ENCODE data around the gene HAPLN2. TPM values are rescaled to one million over a fixed set of nuclear protein-coding genes. Genes with fewer than 3 reads are reported as not detected.

HAPLN2 gene
- total and polyA plus RNA-seq, 7 experiments from 2014 or later = not detected

- no peak overlapping the region for H3K27ac ChIP-seq (ENCODE audit: low read depth, low read length)
- intact Hi-C loops (cut with micrococcal nuclease) = no loop called here
- CTCF ChIA-PET = interaction anchor here (0.5 kb wide), 1 partner anchor 201 kb away, joined by 3 read pairs; no protein-coding TSS in a partner anchor
- no peaks in the 10 kb centered on the region for H3K4me1 ChIP-seq (ENCODE audit: control insufficient read depth in 2 of 2, insufficient read depth in 2 of 2, low read length in 2 of 2)
- POLR2A ChIA-PET = interaction anchor here (0.6 kb wide), 1 partner anchor 221 kb away, joined by 3 read pairs; no protein-coding TSS in a partner anchor
- H3K27me3 ChIP-seq (ENCODE audit: control insufficient read depth in 2 of 2, insufficient read depth in 2 of 2, low read length in 2 of 2) = no peaks in the 10 kb centered on the region
- no peak for ATAC-seq
- H3K4me1 Mint-ChIP-seq = peaks cover 0 to 25% (median 4%) of the 10 kb centered on the region in 7 donors
- H3K9me3 ChIP-seq (ENCODE audit: control insufficient read depth in 2 of 3, low read length in 3 of 3) = no peaks in the 10 kb centered on the region
- H3K4me3 Mint-ChIP-seq = no peak overlapping the region
- H3K27me3 Mint-ChIP-seq = peaks cover 0 to 36% (median 7%) of the 10 kb centered on the region in 5 donors
- no peaks in the 10 kb centered on the region for H3K36me3 Mint-ChIP-seq
- H3K36me3 ChIP-seq (ENCODE audit: control insufficient read depth in 2 of 3, insufficient read depth in 3 of 3, low read length in 3 of 3) = no peaks in the 10 kb centered on the region
- H3K9me3 Mint-ChIP-seq = no peaks in the 10 kb centered on the region
- H3K27ac Mint-ChIP-seq = peak overlapping the region in 1 of 9 donors; percentile 51
- no peak overlapping the region for H3K4me3 ChIP-seq (ENCODE audit: low read length)
- no peak for DNase-seq
Observed at GRCh38 chr1:156666862-156667609, 47.8 kb downstream of the HAPLN2 start.

- ChIA-PET POLR2A (no interaction called here), CTCF (interaction anchor here (0.6 kb wide), 1 partner anchor 38 kb away, joined by 3 read pairs; the partner anchor contains the start of gene CRABP2)
- intact Hi-C loops (cut with micrococcal nuclease) = no loop called here
- Histone ChIP-seq H3K4me3 (ENCODE audit: low read length) (no peak overlapping the region), H3K27ac (ENCODE audit: low read depth, low read length) (no peak overlapping the region), H3K4me1 (ENCODE audit: control insufficient read depth in 2 of 2, insufficient read depth in 2 of 2, low read length in 2 of 2) (no peaks in the 10 kb centered on the region), H3K36me3 (ENCODE audit: control insufficient read depth in 2 of 3, insufficient read depth in 3 of 3, low read length in 3 of 3) (no peaks in the 10 kb centered on the region), H3K27me3 (ENCODE audit: control insufficient read depth in 2 of 2, insufficient read depth in 2 of 2, low read length in 2 of 2) (no peaks in the 10 kb centered on the region), H3K9me3 (ENCODE audit: control insufficient read depth in 2 of 3, low read length in 3 of 3) (no peaks in the 10 kb centered on the region)
- Mint-ChIP-seq H3K4me1 (peaks cover 0 to 20% (median 0%) of the 10 kb centered on the region in 7 donors), H3K9me3 (no peaks in the 10 kb centered on the region), H3K36me3 (no peaks in the 10 kb centered on the region), H3K4me3 (no peak overlapping the region), H3K27me3 (peaks cover 0 to 41% (median 7%) of the 10 kb centered on the region in 5 donors), H3K27ac (no peak overlapping the region)
- ATAC-seq = no peak
- no peak for DNase-seq
Observed at GRCh38 chr1:156667610-156667967, 48.4 kb downstream of the HAPLN2 start.

- no peak overlapping the region for H3K4me3 ChIP-seq (ENCODE audit: low read length)
- ChIA-PET POLR2A (no interaction called here), CTCF (interaction anchor here (0.6 to 1.3 kb wide), 2 partner anchors 22 to 37 kb away, joined by 3 read pairs; partner anchors contain the start of gene CRABP2)
- no peaks in the 10 kb centered on the region for H3K4me1 ChIP-seq (ENCODE audit: control insufficient read depth in 2 of 2, insufficient read depth in 2 of 2, low read length in 2 of 2)
- intact Hi-C loops (cut with micrococcal nuclease) = no loop called here
- peaks cover 0 to 16% (median 0%) of the 10 kb centered on the region in 7 donors for H3K4me1 Mint-ChIP-seq
- no peaks in the 10 kb centered on the region for H3K9me3 Mint-ChIP-seq
- no peak overlapping the region for H3K27ac Mint-ChIP-seq
- H3K4me3 Mint-ChIP-seq = no peak overlapping the region
- H3K27ac ChIP-seq (ENCODE audit: low read depth, low read length) = no peak overlapping the region
- DNase-seq = no peak
- no peaks in the 10 kb centered on the region for H3K36me3 Mint-ChIP-seq
- ATAC-seq = no peak
- peaks cover 2 to 44% (median 7%) of the 10 kb centered on the region in 5 donors for H3K27me3 Mint-ChIP-seq
- H3K9me3 ChIP-seq (ENCODE audit: control insufficient read depth in 2 of 3, low read length in 3 of 3) = no peaks in the 10 kb centered on the region
- H3K27me3 ChIP-seq (ENCODE audit: control insufficient read depth in 2 of 2, insufficient read depth in 2 of 2, low read length in 2 of 2) = no peaks in the 10 kb centered on the region
- no peaks in the 10 kb centered on the region for H3K36me3 ChIP-seq (ENCODE audit: control insufficient read depth in 2 of 3, insufficient read depth in 3 of 3, low read length in 3 of 3)
Observed at GRCh38 chr1:156667968-156668709, 48.9 kb downstream of the HAPLN2 start.

DNA sequence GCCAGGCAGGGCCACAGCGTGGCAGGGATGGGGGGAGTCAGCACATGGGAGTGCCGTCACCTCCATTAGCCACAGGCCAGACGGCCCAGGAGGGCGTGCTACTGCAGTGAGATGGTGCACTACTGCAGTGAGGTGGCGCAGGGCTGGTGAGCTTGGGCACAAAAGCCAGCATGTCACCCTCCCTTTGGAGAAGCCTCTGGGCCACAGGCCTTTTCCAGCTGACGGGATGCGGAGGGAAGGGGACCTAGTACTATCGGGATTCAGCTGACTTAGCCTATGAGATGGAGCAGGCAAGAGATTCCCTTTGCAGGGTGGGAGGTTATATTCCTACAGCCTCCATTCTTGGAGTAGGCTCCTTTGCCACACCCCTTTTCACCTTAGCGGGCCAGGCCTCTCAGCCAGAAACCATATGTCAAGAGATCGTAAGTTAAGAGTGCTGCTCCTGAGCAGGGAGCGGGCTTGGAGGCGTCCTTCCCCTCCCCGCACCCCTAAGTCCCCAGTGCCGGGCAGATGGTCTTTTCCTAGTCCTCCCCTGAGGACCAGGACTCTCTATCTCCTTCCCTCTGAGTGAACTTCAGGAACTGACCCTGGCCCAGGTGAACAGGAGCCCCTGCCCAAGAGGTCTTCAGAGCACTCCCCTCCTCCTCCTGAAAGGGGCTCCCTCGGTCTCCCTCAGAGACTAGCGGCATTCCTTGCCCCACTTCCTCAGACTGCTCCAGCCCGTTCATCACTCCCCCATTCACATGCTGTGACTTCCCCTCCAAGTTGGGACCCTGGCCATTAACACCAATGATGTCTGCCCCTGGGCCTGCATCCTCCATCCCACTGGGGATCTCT lies 49.8 kb downstream of the HAPLN2 start:
- intact Hi-C loops (cut with micrococcal nuclease) = no loop called here

DNA sequence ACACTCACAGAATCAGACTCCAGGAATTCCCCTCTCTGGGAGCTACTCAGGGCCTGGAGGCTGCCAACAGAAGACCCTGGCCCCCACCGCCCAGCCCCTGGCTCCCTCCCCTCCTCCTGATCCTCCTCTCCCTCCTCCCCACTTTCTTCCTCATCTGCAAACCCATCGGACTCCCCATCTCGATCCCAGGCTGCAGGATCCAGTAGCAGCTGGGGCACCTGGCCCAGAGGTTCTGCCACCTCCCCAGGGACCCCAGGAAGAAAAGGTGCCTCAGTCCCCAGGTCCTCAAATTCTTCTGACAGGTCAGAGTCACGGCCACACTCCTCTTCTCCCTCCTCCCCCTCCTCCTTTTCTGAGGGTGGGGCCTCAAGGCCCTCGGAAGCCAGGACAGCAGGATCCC lies 50.6 kb downstream of the HAPLN2 start:
- Mint-ChIP-seq H3K36me3 (no peaks in the 10 kb centered on the region), H3K4me1 (peaks cover 0 to 13% (median 0%) of the 10 kb centered on the region in 7 donors), H3K9me3 (no peaks in the 10 kb centered on the region), H3K27me3 (peaks cover 7 to 60% (median 14%) of the 10 kb centered on the region in 5 donors), H3K4me3 (no peak overlapping the region), H3K27ac (no peak overlapping the region)
- no peaks in the 10 kb centered on the region for H3K9me3 ChIP-seq (ENCODE audit: control insufficient read depth in 2 of 3, low read length in 3 of 3)
- H3K4me3 ChIP-seq (ENCODE audit: low read length) = no peak overlapping the region
- DNase-seq (no peak), ATAC-seq (no peak)
- ChIA-PET CTCF (interaction anchor here (1.3 kb wide), 1 partner anchor 20 kb away, joined by 3 read pairs; no protein-coding TSS in a partner anchor), POLR2A (no interaction called here)
- H3K36me3 ChIP-seq (ENCODE audit: control insufficient read depth in 2 of 3, insufficient read depth in 3 of 3, low read length in 3 of 3) = no peaks in the 10 kb centered on the region
- intact Hi-C loops (cut with micrococcal nuclease) = no loop called here
- no peak overlapping the region for H3K27ac ChIP-seq (ENCODE audit: low read depth, low read length)
- no peaks in the 10 kb centered on the region for H3K27me3 ChIP-seq (ENCODE audit: control insufficient read depth in 2 of 2, insufficient read depth in 2 of 2, low read length in 2 of 2)
- H3K4me1 ChIP-seq (ENCODE audit: control insufficient read depth in 2 of 2, insufficient read depth in 2 of 2, low read length in 2 of 2) = no peaks in the 10 kb centered on the region

More for the DNA sequence above, 49.8 kb downstream of the HAPLN2 start:
- H3K9me3 ChIP-seq (ENCODE audit: control insufficient read depth in 2 of 3, low read length in 3 of 3) = no peaks in the 10 kb centered on the region
- Mint-ChIP-seq H3K36me3 (no peaks in the 10 kb centered on the region), H3K27ac (no peak overlapping the region), H3K4me3 (no peak overlapping the region), H3K27me3 (peaks cover 7 to 53% (median 10%) of the 10 kb centered on the region in 5 donors), H3K9me3 (no peaks in the 10 kb centered on the region), H3K4me1 (peaks cover 0 to 13% (median 0%) of the 10 kb centered on the region in 7 donors)
- DNase-seq (no peak), ATAC-seq (no peak)
- H3K27ac ChIP-seq (ENCODE audit: low read depth, low read length) = no peak overlapping the region
- H3K27me3 ChIP-seq (ENCODE audit: control insufficient read depth in 2 of 2, insufficient read depth in 2 of 2, low read length in 2 of 2) = no peaks in the 10 kb centered on the region
- POLR2A ChIA-PET = no interaction called here
- H3K4me3 ChIP-seq (ENCODE audit: low read length) = no peak overlapping the region
- CTCF ChIA-PET = interaction anchor here (1.3 kb wide), 1 partner anchor 21 kb away, joined by 3 read pairs; no protein-coding TSS in a partner anchor
- no peaks in the 10 kb centered on the region for H3K36me3 ChIP-seq (ENCODE audit: control insufficient read depth in 2 of 3, insufficient read depth in 3 of 3, low read length in 3 of 3)
- no peaks in the 10 kb centered on the region for H3K4me1 ChIP-seq (ENCODE audit: control insufficient read depth in 2 of 2, insufficient read depth in 2 of 2, low read length in 2 of 2)

DNA sequence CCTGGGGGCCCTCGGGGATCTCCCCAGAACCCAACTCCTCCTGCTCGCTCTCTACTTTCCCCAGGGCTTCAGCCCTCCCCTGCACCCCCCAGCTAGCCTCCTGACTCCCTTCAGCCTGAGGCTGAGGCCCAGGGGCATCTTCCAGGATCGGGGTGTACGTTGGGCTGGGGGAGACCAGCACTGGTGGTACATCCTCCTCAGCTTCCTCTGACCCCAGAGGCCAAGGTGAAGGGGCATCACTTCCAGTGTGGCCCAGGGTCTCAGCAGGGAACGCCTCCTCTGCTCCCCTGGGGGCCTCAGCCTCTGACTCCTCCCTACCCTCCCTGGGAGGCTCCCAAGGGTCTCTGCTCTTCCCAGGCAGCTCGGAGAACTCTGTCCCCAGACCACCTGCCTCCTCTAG lies 51.1 kb downstream of the HAPLN2 start:
- H3K36me3 ChIP-seq (ENCODE audit: control insufficient read depth in 2 of 3, insufficient read depth in 3 of 3, low read length in 3 of 3) = no peaks in the 10 kb centered on the region
- H3K27me3 ChIP-seq (ENCODE audit: control insufficient read depth in 2 of 2, insufficient read depth in 2 of 2, low read length in 2 of 2) = no peaks in the 10 kb centered on the region
- peaks cover 0 to 11% (median 0%) of the 10 kb centered on the region in 7 donors for H3K4me1 Mint-ChIP-seq
- intact Hi-C loops (cut with micrococcal nuclease) = no loop called here
- no peak overlapping the region for H3K27ac ChIP-seq (ENCODE audit: low read depth, low read length)
- H3K27ac Mint-ChIP-seq = no peak overlapping the region
- no peak overlapping the region for H3K4me3 Mint-ChIP-seq
- ATAC-seq = no peak
- no peak overlapping the region for H3K4me3 ChIP-seq (ENCODE audit: low read length)
- H3K27me3 Mint-ChIP-seq = peaks cover 9 to 65% (median 15%) of the 10 kb centered on the region in 5 donors
- CTCF ChIA-PET = interaction anchor here (0.6 to 1.4 kb wide), 2 partner anchors 44 to 55 kb away, joined by 3 read pairs; no protein-coding TSS in a partner anchor
- H3K4me1 ChIP-seq (ENCODE audit: control insufficient read depth in 2 of 2, insufficient read depth in 2 of 2, low read length in 2 of 2) = no peaks in the 10 kb centered on the region
- H3K36me3 Mint-ChIP-seq = no peaks in the 10 kb centered on the region
- no peaks in the 10 kb centered on the region for H3K9me3 ChIP-seq (ENCODE audit: control insufficient read depth in 2 of 3, low read length in 3 of 3)
- no peak for DNase-seq
- POLR2A ChIA-PET = no interaction called here
- no peaks in the 10 kb centered on the region for H3K9me3 Mint-ChIP-seq
